Keratinocyte (primary cell): ENCODE measurements around the gene OVCH1.

Experiments used
- EZH2 ChIP-seq: IDR thresholded peaks from one replicate; pipeline ENCODE4 v1.6.1; 2012; ENCODE audit warnings: inconsistent platforms, mild to moderate bottlenecking, low read length, moderate library complexity
- TF ChIP-seq, protein P1 (sequence below), 3 experiments: IDR thresholded peaks in 1 of 3; conservative IDR thresholded peaks in 1 of 3; optimal IDR thresholded peaks in 1 of 3; 2 replicates in 2 of 3; 3 replicates in 1 of 3; pipeline versions ENCODE3 to v1.5.1; 2011; ENCODE audit warnings: low read length in 3 of 3, mild to moderate bottlenecking in 3 of 3, moderate library complexity in 2 of 3, control low read depth in 1 of 3, inconsistent platforms in 1 of 3; ENCODE audit not compliant: insufficient read depth in 2 of 3; ENCODE audit errors: extremely low read depth in 1 of 3

DNA sequence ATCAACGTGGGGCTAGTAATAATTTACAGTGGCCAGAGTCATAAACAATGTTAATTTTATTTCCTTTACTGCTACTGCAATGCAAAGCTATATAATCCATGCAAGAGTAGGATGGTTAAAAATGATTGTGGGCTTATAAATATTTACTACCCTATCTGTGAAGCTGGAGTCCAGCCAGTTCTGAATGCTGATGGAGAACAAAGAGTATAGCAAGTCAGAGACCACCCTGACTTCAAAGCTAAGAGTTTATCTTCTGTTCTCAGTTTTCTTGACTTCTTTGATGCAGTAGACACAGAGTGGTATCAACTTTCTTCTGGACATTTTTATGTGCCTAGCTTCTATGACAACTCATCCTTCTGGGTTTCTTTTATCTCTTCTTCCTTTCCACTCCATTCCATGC lies 34.0 kb upstream of the OVCH1 start:
- TF ChIP-seq, protein P1, sequence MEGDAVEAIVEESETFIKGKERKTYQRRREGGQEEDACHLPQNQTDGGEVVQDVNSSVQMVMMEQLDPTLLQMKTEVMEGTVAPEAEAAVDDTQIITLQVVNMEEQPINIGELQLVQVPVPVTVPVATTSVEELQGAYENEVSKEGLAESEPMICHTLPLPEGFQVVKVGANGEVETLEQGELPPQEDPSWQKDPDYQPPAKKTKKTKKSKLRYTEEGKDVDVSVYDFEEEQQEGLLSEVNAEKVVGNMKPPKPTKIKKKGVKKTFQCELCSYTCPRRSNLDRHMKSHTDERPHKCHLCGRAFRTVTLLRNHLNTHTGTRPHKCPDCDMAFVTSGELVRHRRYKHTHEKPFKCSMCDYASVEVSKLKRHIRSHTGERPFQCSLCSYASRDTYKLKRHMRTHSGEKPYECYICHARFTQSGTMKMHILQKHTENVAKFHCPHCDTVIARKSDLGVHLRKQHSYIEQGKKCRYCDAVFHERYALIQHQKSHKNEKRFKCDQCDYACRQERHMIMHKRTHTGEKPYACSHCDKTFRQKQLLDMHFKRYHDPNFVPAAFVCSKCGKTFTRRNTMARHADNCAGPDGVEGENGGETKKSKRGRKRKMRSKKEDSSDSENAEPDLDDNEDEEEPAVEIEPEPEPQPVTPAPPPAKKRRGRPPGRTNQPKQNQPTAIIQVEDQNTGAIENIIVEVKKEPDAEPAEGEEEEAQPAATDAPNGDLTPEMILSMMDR (optimal IDR thresholded peaks at IDR 0.05 in 1 of 3, IDR thresholded peaks at IDR 0.05 in 1 of 3, conservative IDR thresholded peaks at IDR 0.05 in 1 of 3; ENCODE audit: extremely low read depth in 1 of 3, insufficient read depth in 2 of 3, low read length in 3 of 3), result no peak
- no peak for TF ChIP-seq EZH2
